Stomach smooth muscle (tissue), 2 donors: ENCODE results near the gene CTTNBP2.

Experiments used
- H3K27ac ChIP-seq: one replicate; pipeline ENCODE4 v1.7.0; 2013; ENCODE audit warnings: mild to moderate bottlenecking, low read length, inconsistent platforms
- H3K27me3 ChIP-seq, 2 donors: one replicate each; pipeline ENCODE4 v1.7.0; 2013; ENCODE audit warnings: low read length in 2 of 2; ENCODE audit not compliant: insufficient read depth in 2 of 2, control insufficient read depth in 1 of 2
- H3K36me3 ChIP-seq, 2 donors: one replicate each; pipeline ENCODE4 v1.7.0; 2013; ENCODE audit warnings: low read length in 2 of 2; ENCODE audit not compliant: control insufficient read depth in 2 of 2, insufficient read depth in 2 of 2
- H3K4me1 ChIP-seq: one replicate; pipeline ENCODE4 v1.7.0; 2013; ENCODE audit warnings: low read length; ENCODE audit not compliant: control insufficient read depth, insufficient read depth
- H3K4me3 ChIP-seq, 2 donors: one replicate each; pipeline ENCODE4 v1.7.0; 2013; ENCODE audit warnings: low read length in 2 of 2
- H3K9ac ChIP-seq, 2 donors: one replicate each; pipeline ENCODE4 v1.7.0; 2013; ENCODE audit warnings: low read length in 2 of 2, mild to moderate bottlenecking in 1 of 2
- H3K9me3 ChIP-seq, 2 donors: one replicate each; pipeline ENCODE4 v1.7.0; 2013; ENCODE audit warnings: low read length in 2 of 2; ENCODE audit not compliant: control insufficient read depth in 2 of 2
- donor health status: healthy.
- donor health status: Pancreatic carcinoma.

Gene CTTNBP2

GRCh38 chr7:117805241-117805640, 68.0 kb downstream of the CTTNBP2 start:
- Histone ChIP-seq H3K36me3 (no peaks in the 10 kb centered on the region), H3K4me3 (no peak overlapping the region), H3K9me3 (no peaks in the 10 kb centered on the region), H3K9ac (no peak overlapping the region), H3K27me3 (no peaks in the 10 kb centered on the region), H3K4me1 (peaks cover 5% of the 10 kb centered on the region), H3K27ac (no peak overlapping the region)

DNA sequence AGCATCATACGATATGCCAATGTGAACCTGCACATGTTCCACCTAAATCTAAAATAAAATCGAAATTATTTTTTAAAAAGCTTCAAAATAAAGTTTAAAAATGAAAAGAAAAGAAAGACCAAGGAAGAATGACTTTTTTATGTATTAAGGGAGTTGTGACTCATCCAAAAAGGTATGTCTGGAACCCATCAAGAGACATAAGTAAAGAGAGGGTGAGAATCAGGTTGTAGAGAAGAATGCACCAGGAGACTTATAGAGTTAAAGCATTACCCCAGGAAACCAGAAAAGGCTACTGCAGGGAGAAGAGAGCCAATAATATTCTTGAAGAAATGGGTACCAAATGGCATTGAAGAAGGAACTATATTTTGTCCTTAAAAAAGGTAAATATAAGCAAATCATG, 69.8 kb downstream of the CTTNBP2 start:
- H3K27me3 ChIP-seq: no peaks in the 10 kb centered on the region
- no peak overlapping the region for H3K27ac ChIP-seq
- no peaks in the 10 kb centered on the region for H3K9me3 ChIP-seq
- peaks cover 4% of the 10 kb centered on the region for H3K4me1 ChIP-seq
- H3K36me3 ChIP-seq: no peaks in the 10 kb centered on the region
- H3K4me3 ChIP-seq: no peak overlapping the region
- no peak overlapping the region for H3K9ac ChIP-seq

DNA sequence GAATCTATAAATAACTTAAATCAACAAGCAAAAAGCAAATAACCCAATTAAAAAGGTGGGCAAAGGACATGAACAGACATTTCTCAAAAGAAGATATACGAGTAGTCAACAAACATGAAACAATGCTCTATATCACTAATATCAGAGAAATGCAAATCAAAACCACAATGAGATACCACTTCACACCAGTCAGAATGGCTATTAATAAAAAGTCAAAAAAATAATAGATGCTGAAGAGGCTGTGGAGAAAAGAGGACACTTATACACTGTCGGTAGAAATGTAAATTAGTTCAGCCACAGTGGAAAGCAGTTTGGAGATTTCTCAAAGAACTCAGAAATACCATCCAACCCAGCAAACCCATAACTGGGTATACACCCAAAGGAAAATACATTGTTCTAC, 70.6 kb downstream of the CTTNBP2 start:
- Histone ChIP-seq H3K27ac (no peak overlapping the region), H3K36me3 (no peaks in the 10 kb centered on the region)

GRCh38 chr7:117800841-117801240, 72.4 kb downstream of the CTTNBP2 start:
- no peaks in the 10 kb centered on the region for H3K4me1 ChIP-seq

More for the DNA sequence above, 70.6 kb downstream of the CTTNBP2 start:
- Histone ChIP-seq H3K4me3 (no peak overlapping the region), H3K4me1 (no peaks in the 10 kb centered on the region), H3K9me3 (no peaks in the 10 kb centered on the region), H3K27me3 (no peaks in the 10 kb centered on the region), H3K9ac (no peak overlapping the region)

GRCh38 chr7:117800406-117800805, 72.8 kb downstream of the CTTNBP2 start:
- H3K4me3 ChIP-seq: no peak overlapping the region
- H3K27ac ChIP-seq: no peak overlapping the region
- no peaks in the 10 kb centered on the region for H3K9me3 ChIP-seq
- H3K9ac ChIP-seq: no peak overlapping the region
- no peaks in the 10 kb centered on the region for H3K36me3 ChIP-seq
- H3K27me3 ChIP-seq: no peaks in the 10 kb centered on the region
- no peaks in the 10 kb centered on the region for H3K4me1 ChIP-seq

More at GRCh38 chr7:117800841-117801240, 72.4 kb downstream of the CTTNBP2 start:
- Histone ChIP-seq H3K9me3 (no peaks in the 10 kb centered on the region), H3K36me3 (no peaks in the 10 kb centered on the region), H3K9ac (no peak overlapping the region), H3K27ac (no peak overlapping the region), H3K27me3 (no peaks in the 10 kb centered on the region), H3K4me3 (no peak overlapping the region)

DNA sequence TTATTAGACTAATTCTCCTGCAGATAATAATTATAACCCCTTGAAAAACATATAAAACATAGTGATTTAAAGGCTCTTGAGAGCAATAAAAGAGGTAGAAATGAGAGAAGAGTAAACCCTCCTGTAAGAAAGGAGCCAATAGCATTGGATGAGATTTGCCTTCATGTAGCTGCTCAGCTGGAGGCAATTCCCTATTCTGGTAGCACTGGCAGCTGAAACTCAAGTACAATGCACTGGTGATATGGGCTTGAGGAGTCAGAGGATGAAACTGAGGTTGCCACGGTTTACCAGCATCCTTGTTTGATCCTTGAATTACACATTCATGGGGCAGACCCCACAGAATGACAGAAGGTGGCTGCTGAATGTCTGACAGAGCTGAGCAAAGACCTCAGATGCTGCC, 76.4 kb downstream of the CTTNBP2 start:
- H3K9me3 ChIP-seq: no peaks in the 10 kb centered on the region
- no peaks in the 10 kb centered on the region for H3K27me3 ChIP-seq
- H3K36me3 ChIP-seq: peaks cover 0 to 3% of the 10 kb centered on the region in 2 donors
- no peaks in the 10 kb centered on the region for H3K4me1 ChIP-seq
- H3K27ac ChIP-seq: no peak overlapping the region
- H3K4me3 ChIP-seq: no peak overlapping the region
- no peak overlapping the region for H3K9ac ChIP-seq

- Histone ChIP-seq H3K4me3 (no peak overlapping the region), H3K27me3 (no peaks in the 10 kb centered on the region), H3K4me1 (no peaks in the 10 kb centered on the region), H3K9me3 (no peaks in the 10 kb centered on the region), H3K27ac (no peak overlapping the region), H3K9ac (no peak overlapping the region), H3K36me3 (peaks cover 4 to 8% of the 10 kb centered on the region in 2 donors)
Observed at GRCh38 chr7:117793976-117794375, 79.3 kb downstream of the CTTNBP2 start.

DNA sequence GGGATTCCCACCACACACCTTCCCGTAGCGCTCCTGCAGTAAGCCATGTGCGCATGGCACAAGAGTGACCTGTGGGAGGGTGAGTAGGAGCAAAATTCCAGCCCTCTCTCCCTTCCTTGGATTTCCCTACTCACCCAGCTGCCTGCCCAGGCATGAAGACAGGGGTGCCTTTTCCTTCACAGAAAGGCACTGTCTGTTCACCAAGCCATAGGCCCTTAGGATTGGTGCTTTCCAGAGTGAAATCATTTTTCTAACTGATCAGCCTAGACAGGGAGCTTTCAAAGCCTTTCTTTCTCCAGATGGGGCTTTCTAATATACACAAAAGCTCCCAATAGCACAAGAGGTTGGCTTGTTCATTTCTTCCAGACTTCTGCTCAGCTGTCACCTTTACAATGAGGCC, 79.7 kb downstream of the CTTNBP2 start:
- Histone ChIP-seq H3K27me3 (no peaks in the 10 kb centered on the region), H3K4me3 (no peak overlapping the region), H3K36me3 (peaks cover 4 to 8% of the 10 kb centered on the region in 2 donors), H3K9ac (no peak overlapping the region), H3K27ac (no peak overlapping the region), H3K4me1 (no peaks in the 10 kb centered on the region), H3K9me3 (no peaks in the 10 kb centered on the region)

GRCh38 chr7:117791877-117792780, 81.1 kb downstream of the CTTNBP2 start:
- Histone ChIP-seq H3K36me3 (peaks cover 4 to 8% of the 10 kb centered on the region in 2 donors), H3K9me3 (no peaks in the 10 kb centered on the region), H3K9ac (no peak overlapping the region), H3K27me3 (no peaks in the 10 kb centered on the region), H3K4me3 (no peak overlapping the region), H3K27ac (no peak overlapping the region), H3K4me1 (no peaks in the 10 kb centered on the region)

DNA sequence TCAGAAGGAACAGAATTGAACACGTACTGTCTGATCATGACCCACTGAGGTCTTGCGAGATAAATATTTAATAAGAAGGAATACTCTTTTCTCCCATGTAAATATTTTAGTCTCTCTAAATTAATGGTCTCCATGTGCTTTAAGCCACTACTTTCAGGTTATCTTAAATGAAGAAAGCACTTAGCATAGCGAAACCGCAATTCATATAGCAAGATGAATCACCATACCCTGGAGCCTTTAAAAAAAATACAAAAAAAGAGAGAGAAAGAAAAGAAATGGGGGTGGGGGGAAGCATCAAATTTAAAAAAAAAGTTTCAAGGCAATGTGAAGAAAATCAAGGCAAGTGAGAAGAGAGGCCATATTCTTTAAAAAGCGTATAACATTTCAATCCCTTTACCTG, 82.5 kb downstream of the CTTNBP2 start:
- no peak overlapping the region for H3K9ac ChIP-seq
- H3K9me3 ChIP-seq: no peaks in the 10 kb centered on the region
- H3K27ac ChIP-seq: no peak overlapping the region

DNA sequence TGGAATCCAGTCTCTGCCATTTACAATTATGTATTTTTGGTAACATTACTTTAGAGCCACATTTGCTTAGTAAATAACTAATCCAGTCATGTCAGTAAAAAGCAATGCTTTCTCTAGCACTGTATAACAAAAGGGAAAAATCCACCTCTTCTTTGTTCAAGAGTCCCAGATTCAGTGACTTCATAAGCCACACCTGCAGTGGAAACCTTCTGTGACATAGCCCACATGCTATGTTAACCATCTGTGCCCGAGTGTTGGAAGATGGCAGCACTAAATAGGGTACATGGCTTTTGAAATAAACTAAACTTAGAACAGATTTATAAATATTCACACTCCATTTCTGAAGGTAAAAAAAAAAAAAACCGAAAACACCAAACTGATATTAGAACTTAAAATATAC, 83.0 kb downstream of the CTTNBP2 start:
- Histone ChIP-seq H3K27me3 (no peaks in the 10 kb centered on the region), H3K27ac (no peak overlapping the region), H3K9ac (no peak overlapping the region), H3K4me1 (no peaks in the 10 kb centered on the region), H3K36me3 (peaks cover 4 to 8% of the 10 kb centered on the region in 2 donors), H3K4me3 (no peak overlapping the region), H3K9me3 (no peaks in the 10 kb centered on the region)

More for the DNA sequence above, 82.5 kb downstream of the CTTNBP2 start:
- Histone ChIP-seq H3K36me3 (peaks cover 4 to 8% of the 10 kb centered on the region in 2 donors), H3K4me3 (no peak overlapping the region), H3K27me3 (no peaks in the 10 kb centered on the region), H3K4me1 (no peaks in the 10 kb centered on the region)
